ENCODE results near the gene UPK3B.
"Not testable (repeated sequence)": the region's sequence is repeated elsewhere in the genome, so short reads cannot be mapped to it uniquely, and the experiment has no call there.

The UPK3B gene

DNA sequence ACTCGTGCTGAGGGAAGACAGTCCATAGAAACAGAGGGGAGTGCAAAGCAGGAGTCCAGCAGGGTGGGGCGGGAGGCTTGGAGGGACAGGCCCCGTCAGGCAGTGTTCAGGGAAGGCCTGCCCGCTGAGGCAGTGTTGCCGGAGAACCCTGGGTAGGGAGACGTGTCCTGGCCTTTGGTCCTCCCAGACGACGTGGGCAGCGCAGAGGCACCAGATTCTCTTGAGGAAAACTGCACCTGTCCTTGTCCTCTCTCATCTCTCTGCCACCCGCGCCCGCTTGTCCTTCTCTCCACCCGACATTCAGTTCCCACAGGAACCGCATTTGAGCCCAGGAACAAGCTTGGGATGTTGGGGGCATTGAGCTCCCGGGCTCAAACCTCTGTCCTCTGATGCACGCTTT, 14.6 kb upstream of the UPK3B start:
- not testable (repeated sequence) for DNase-seq

- not testable (repeated sequence) for DNase-seq
These were observed 12.3 kb upstream of the UPK3B start for GRCh38 chr7:76497918-76498582.

- DNase-seq = not testable (repeated sequence)
These were observed 11.7 kb upstream of the UPK3B start for GRCh38 chr7:76498583-76499200.

DNA sequence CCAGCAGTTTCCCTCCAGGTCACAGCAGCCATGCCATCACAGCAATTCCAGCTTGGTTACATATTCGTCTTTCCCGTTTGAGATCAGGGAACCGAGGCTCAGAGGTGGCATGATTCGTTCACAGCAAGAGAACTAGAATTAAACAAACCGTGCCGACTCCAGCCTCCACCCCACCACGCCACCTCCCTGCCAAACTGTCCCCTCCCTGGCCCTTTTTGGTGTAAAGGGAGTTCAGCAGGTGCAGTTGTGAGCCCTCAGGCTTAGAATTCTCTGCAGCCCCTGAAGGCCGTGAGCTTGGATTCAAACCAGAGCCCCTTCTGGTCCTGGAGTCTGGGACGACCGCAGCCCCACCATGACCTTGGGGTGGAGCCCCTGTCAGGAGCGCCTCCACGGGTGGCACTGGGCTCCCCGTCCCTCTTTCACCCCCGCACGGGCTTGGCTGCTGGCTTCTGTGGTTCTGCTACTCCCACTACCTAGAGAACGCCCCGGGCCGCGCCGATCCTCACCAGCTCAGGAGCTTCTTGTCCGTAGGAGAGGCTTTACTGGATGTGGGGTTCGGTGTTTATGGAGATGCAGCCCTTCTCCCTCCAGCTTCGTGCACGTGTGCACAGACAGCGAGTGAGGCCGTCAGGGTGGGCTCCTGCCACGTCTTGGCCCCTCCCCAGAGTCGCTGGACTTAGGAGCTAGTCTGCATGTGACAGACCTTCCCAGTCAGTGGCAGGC, 11.0 kb upstream of the UPK3B start:
- DNase-seq = not testable (repeated sequence)

- not testable (repeated sequence) for DNase-seq
These were observed 10.5 kb upstream of the UPK3B start for GRCh38 chr7:76499924-76500241.

GRCh38 chr7:76502224-76502623, 8.1 kb upstream of the UPK3B start:
- DNase-seq = not testable (repeated sequence)

DNA sequence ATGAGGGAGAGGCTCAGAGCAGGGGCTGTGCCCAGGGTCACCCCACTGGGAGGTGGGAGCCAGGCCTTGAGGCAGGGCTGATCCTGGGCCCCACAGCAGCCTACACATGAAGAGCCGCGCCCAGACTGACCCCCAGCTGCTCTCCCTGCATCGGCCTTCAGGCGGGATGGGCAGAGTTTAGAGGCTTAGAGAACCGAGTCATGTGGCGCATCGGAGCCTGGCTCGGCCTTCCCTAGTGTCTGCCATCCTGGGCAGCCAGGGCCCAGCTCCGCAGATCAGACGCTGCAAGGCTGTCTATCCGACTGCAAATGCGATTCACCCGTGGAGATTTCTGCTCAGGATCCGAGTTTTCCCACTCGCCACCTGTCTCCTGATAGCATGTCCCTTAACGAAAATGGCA, 7.5 kb upstream of the UPK3B start:
- DNase-seq = not testable (repeated sequence)

GRCh38 chr7:76503244-76503643, 7.1 kb upstream of the UPK3B start:
- not testable (repeated sequence) for DNase-seq

GRCh38 chr7:76504351-76505167, 5.8 kb upstream of the UPK3B start:
- DNase-seq = not testable (repeated sequence)

- DNase-seq = no peak
These were observed 4.9 kb upstream of the UPK3B start for GRCh38 chr7:76505168-76506080.

- DNase-seq = no peak
These were observed 4.3 kb upstream of the UPK3B start for GRCh38 chr7:76506081-76506440.

GRCh38 chr7:76506643-76507042, 3.7 kb upstream of the UPK3B start:
- not testable (repeated sequence) for DNase-seq

- peak; percentile 21 for DNase-seq
These were observed 2.5 kb upstream of the UPK3B start for GRCh38 chr7:76507723-76508406.

GRCh38 chr7:76511200-76511910, 1.0 kb downstream of the UPK3B start:
- not testable (repeated sequence) for DNase-seq

GRCh38 chr7:76511911-76512885, 1.8 kb downstream of the UPK3B start:
- DNase-seq = not testable (repeated sequence)

DNA sequence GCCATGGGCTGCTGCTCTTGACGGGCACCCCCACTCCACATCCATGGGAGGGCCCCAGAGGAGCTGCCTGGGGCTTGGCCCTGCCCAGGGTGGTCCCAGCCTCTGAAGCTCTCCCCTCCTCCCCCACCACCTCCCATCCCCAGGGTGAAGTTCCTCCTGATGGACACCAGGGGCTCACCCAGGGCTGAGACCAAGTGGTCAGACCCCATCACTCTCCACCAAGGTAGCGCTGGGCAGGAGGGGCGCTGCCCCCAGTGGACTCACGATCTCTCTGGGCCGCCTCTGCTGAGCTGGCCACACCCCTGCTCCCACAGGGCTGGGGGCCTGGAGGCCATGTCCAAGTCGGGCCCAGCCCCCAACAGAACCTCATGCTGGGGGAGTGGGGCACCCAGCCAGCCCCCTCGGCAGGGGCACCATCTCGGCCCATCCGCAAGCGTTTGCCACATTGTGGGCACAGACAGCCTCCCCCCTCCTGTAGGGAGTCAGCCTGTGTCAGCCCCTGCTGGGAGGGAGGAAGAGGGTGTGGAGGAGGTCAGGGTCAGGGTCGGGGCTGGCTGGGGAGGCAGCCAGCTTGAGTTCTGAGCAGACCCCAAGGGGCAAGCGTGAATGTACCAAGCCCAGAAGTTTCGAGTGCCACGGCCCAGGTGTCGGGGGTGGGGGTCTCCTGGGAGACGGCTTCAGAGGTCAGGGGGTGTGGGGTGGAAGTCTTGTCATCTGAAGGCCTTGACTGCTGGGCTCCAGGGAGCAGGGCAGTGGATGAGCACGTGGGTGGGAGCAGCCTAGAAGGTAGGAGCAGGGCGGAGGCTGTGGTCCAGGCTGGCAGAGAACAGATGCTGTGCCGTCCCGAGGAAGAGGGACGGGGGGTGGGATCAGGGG, 2.8 kb downstream of the UPK3B start:
- DNase-seq = no peak

- DNase-seq = no peak
These were observed 3.8 kb downstream of the UPK3B start for GRCh38 chr7:76513817-76514799.
